ENCODE results near the gene RYR2. TPM values are rescaled to one million over a fixed set of nuclear protein-coding genes. Genes with fewer than 3 reads are reported as not detected.

RYR2 gene
- total RNA-seq, 6 experiments from 2014 or later: 0.05 to 0.17 TPM; not detected in 4

DNA sequence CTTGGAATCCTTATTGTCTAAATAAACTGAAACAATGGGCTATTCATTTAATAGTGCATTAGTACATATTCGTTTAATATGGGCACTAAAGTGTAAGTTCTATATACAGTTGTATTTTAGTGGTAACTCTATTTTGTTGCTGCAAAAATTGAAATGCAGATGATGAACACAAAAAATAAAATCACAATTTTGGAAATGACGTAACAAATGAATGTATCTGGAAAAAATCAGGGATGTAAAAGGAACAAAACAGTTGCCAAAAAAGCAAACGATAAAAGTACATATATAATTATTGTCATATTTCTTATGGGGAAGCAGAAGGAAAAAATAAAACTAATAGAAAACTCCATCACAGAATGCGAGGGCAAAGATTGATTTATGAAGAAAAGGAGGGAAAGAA is 254.9 kb downstream of the RYR2 start:
- no peaks in the 10 kb centered on the region for H3K27me3 Mint-ChIP-seq (ENCODE audit: insufficient read depth)
- no peaks in the 10 kb centered on the region; the same call in 1 of the 2 replicates for H3K36me3 Mint-ChIP-seq (ENCODE audit: low read depth)

DNA sequence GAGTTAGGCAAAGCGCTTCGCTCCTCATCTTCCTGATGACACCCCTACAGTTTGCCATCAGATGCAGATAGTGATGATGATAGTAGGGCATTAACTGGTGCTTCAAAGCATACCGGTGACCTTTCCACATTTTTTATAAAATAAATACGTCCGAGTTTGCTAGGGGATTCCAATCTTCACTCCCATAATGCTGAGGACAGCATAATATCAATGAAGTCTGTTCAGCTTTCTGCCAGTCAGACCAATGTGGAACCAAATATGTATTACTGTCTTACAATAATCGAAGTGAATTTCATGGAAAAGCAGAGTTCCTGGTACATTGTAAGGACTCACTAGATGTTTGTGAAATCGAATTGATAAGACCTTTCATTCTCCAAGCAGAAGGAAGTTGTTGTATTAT is 258.7 kb downstream of the RYR2 start:
- TF ChIP-seq, protein P1, sequence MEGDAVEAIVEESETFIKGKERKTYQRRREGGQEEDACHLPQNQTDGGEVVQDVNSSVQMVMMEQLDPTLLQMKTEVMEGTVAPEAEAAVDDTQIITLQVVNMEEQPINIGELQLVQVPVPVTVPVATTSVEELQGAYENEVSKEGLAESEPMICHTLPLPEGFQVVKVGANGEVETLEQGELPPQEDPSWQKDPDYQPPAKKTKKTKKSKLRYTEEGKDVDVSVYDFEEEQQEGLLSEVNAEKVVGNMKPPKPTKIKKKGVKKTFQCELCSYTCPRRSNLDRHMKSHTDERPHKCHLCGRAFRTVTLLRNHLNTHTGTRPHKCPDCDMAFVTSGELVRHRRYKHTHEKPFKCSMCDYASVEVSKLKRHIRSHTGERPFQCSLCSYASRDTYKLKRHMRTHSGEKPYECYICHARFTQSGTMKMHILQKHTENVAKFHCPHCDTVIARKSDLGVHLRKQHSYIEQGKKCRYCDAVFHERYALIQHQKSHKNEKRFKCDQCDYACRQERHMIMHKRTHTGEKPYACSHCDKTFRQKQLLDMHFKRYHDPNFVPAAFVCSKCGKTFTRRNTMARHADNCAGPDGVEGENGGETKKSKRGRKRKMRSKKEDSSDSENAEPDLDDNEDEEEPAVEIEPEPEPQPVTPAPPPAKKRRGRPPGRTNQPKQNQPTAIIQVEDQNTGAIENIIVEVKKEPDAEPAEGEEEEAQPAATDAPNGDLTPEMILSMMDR (IDR thresholded peaks at IDR 0.05): no peak
- H3K9me3 Mint-ChIP-seq: peaks cover 53% of the 10 kb centered on the region
- H3K27ac Mint-ChIP-seq: no peak overlapping the region

More for the DNA sequence above, 254.9 kb downstream of the RYR2 start:
- H3K4me1 Mint-ChIP-seq (ENCODE audit: low read depth): no peaks in the 10 kb centered on the region
- peaks cover 48% of the 10 kb centered on the region for H3K9me3 Mint-ChIP-seq
- TF ChIP-seq, protein P1 (IDR thresholded peaks at IDR 0.05): no peak
- H3K27ac Mint-ChIP-seq: no peak overlapping the region
- no peak overlapping the region for H3K4me3 Mint-ChIP-seq
- DNase-seq: no peak

DNA sequence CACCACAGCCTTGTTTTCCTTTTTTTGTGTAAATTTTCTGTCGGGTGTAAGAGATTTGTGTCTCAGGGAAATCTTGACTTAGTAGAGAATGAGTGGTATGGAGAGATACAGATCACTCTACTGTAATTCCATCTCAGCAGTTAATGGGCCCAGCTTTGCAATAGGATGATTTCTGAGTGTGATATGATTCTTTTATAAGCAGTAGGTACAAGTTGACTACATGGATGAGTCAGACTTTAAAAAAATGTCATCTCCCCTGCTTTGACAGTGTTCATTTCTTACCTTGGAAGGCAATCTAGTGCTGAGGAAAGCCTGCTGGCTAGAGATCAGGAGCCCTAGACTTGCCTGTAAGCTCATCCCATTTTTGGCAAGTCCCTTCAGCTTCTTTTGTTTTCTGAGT is 261.9 kb downstream of the RYR2 start:
- Mint-ChIP-seq H3K36me3 (ENCODE audit: low read depth) (no peaks in the 10 kb centered on the region), H3K27me3 (ENCODE audit: insufficient read depth) (no peaks in the 10 kb centered on the region), H3K4me3 (no peak overlapping the region), H3K27ac (no peak overlapping the region), H3K4me1 (ENCODE audit: low read depth) (no peaks in the 10 kb centered on the region), H3K9me3 (peaks cover 54% of the 10 kb centered on the region)
- DNase-seq: no peak
- TF ChIP-seq, protein P1 (IDR thresholded peaks at IDR 0.05): no peak

More for the DNA sequence above, 258.7 kb downstream of the RYR2 start:
- Mint-ChIP-seq H3K27me3 (ENCODE audit: insufficient read depth) (no peaks in the 10 kb centered on the region), H3K36me3 (ENCODE audit: low read depth) (no peaks in the 10 kb centered on the region), H3K4me1 (ENCODE audit: low read depth) (no peaks in the 10 kb centered on the region), H3K4me3 (no peak overlapping the region)
- no peak for DNase-seq

DNA sequence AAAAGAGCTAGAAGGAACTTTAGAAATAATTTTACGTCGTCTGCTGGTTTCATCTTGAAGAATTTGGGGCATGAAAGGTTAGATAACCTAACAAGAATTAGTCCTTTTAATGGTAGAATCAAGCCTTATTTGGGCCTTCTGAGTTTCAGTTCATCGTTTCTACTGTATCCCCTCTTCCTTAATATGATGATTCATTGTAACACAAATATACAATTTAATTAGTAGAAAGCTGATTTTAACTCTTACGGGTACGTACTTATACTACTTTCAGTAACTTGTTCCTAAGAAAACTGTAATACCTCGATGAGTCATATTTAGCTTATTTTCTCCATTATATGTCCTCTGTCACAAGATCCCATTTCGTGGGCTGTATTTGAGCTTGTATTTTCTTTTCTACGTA is 264.7 kb downstream of the RYR2 start:
- H3K9me3 Mint-ChIP-seq: peaks cover 31% of the 10 kb centered on the region
- TF ChIP-seq, protein P1 (IDR thresholded peaks at IDR 0.05): no peak
- H3K36me3 Mint-ChIP-seq (ENCODE audit: low read depth): no peaks in the 10 kb centered on the region
- H3K4me3 Mint-ChIP-seq: no peak overlapping the region
- no peaks in the 10 kb centered on the region for H3K4me1 Mint-ChIP-seq (ENCODE audit: low read depth)
- no peak for DNase-seq
- no peak overlapping the region for H3K27ac Mint-ChIP-seq
- no peaks in the 10 kb centered on the region for H3K27me3 Mint-ChIP-seq (ENCODE audit: insufficient read depth)

DNA sequence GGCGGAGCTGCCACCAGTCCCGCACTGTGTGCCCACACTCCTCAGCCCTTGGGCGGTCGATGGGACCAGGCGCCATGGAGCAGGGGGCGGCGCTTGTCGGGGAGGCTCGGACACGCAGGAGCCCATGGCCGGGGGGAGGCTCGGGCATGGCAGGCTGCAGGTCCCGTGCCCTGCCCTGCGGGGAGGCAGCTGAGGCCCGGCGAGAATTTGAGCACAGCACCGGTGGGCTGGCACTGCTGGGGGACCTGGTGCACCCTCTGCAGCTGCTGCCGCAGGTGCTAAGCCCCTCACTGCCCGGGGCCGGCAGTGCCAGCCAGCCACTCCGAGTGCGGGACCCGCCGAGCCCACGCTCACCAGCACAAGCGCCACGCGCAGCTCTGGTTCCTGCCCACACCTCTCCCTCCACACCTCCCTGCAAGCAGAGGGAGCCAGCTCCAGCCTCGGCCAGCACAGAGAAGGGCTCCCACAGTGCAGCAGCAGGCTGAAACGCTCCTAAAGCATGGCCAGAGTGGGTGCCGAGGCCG is 267.7 kb downstream of the RYR2 start:
- no peaks in the 10 kb centered on the region for H3K36me3 Mint-ChIP-seq (ENCODE audit: low read depth)
- H3K4me1 Mint-ChIP-seq (ENCODE audit: low read depth): no peaks in the 10 kb centered on the region
- no peak for DNase-seq
- peaks cover 37% of the 10 kb centered on the region for H3K9me3 Mint-ChIP-seq
- H3K27ac Mint-ChIP-seq: no peak overlapping the region
- H3K27me3 Mint-ChIP-seq (ENCODE audit: insufficient read depth): no peaks in the 10 kb centered on the region
- H3K4me3 Mint-ChIP-seq: no peak overlapping the region
- TF ChIP-seq, protein P1 (IDR thresholded peaks at IDR 0.05): no peak

DNA sequence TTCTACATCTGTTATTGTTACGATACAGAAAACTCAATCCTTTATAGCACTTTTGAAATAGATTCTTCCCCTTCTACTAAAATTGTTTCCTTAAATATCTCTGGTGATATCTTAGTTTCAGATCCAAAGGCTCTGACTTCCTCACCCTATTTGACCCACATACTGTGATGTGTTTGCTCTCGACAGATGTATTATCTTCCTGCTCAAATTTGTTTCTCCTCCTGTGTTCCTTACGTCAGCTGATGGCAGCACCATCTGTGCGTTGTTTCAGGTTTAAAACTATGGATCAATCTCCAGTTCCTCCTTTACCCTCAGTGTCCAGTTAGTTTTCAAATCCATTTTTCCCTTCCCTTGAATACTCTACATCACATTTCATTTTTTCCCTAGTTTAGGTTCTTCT is 274.4 kb downstream of the RYR2 start:
- Mint-ChIP-seq H3K9me3 (peaks cover 37% of the 10 kb centered on the region), H3K4me1 (ENCODE audit: low read depth) (no peaks in the 10 kb centered on the region), H3K27me3 (ENCODE audit: insufficient read depth) (no peaks in the 10 kb centered on the region), H3K4me3 (no peak overlapping the region), H3K36me3 (ENCODE audit: low read depth) (no peaks in the 10 kb centered on the region), H3K27ac (no peak overlapping the region)
- TF ChIP-seq, protein P1 (IDR thresholded peaks at IDR 0.05): no peak
- DNase-seq: no peak
